ENCODE measurements around the gene TMEM53. TPM values are rescaled to one million over a fixed set of nuclear protein-coding genes. Genes with fewer than 3 reads are reported as not detected.

Gene TMEM53
- total RNA-seq, 1 donor from 2014 or later: 11.5 TPM

- Histone ChIP-seq H3K4me1 (no peaks in the 10 kb centered on the region), H3K27ac (replicated peaks) (no peak overlapping the region), H3K4me3 (no peak overlapping the region), H3K9me3 (replicated peaks) (no peaks in the 10 kb centered on the region), H3K27me3 (ENCODE audit: low read depth) (peaks cover 63% of the 10 kb centered on the region), H3K36me3 (no peaks in the 10 kb centered on the region)
- TF ChIP-seq CTCF (IDR thresholded peaks at IDR 0.05; ENCODE audit: borderline replicate concordance): no peak
- no peak for DNase-seq
- intact Hi-C loops (cut with micrococcal nuclease): no loop called here
Measured at GRCh38 chr1:44604157-44604955, 69.9 kb downstream of the TMEM53 start.

- intact Hi-C loops (cut with micrococcal nuclease): no loop called here
- Histone ChIP-seq H3K27me3 (ENCODE audit: low read depth) (peaks cover 64% of the 10 kb centered on the region), H3K36me3 (no peaks in the 10 kb centered on the region), H3K27ac (replicated peaks) (no peak overlapping the region), H3K4me3 (no peak overlapping the region), H3K9me3 (replicated peaks) (no peaks in the 10 kb centered on the region), H3K4me1 (no peaks in the 10 kb centered on the region)
- no peak for TF ChIP-seq CTCF (IDR thresholded peaks at IDR 0.05; ENCODE audit: borderline replicate concordance)
- no peak for DNase-seq
Measured at GRCh38 chr1:44603718-44604117, 70.6 kb downstream of the TMEM53 start.

Other genes with a start within 250 kb of the TMEM53 start
- 1.1 TPM for gene ARMH1, start 233 bp upstream of the TMEM53 start, total RNA-seq
- not detected for gene RNU5D-1, start 56.7 kb upstream of the TMEM53 start, total RNA-seq
- gene KIF2C, start 65.4 kb upstream of the TMEM53 start, total RNA-seq: 1.6 TPM
- gene RPS8, start 101.1 kb upstream of the TMEM53 start, total RNA-seq: 717 TPM
- gene BEST4, start 113.7 kb upstream of the TMEM53 start, total RNA-seq: 0.11 TPM
- gene PLK3, start 125.9 kb upstream of the TMEM53 start, total RNA-seq: 5.4 TPM
- 1.9 TPM for gene DYNLT4, start 132.9 kb upstream of the TMEM53 start, total RNA-seq
- gene BTBD19, start 134.0 kb upstream of the TMEM53 start, total RNA-seq: 3.5 TPM
- 0.25 TPM for gene PTCH2, start 168.8 kb upstream of the TMEM53 start, total RNA-seq

All from left ventricle myocardium inferior (tissue), 1 donor.